Esophagus squamous epithelium (tissue), 5 donors: ENCODE results near the gene RIPK1. TPM values are rescaled to one million over a fixed set of nuclear protein-coding genes. Genes with fewer than 3 reads are reported as not detected.
"Not testable (repeated sequence)": the region's sequence is repeated elsewhere in the genome, so short reads cannot be mapped to it uniquely, and the experiment has no call there.

Experiments
- DNase-seq: peaks from one replicate; lab custom pipeline; 2025; lab: John Stamatoyannopoulos, UW
- H3K27ac ChIP-seq, 4 donors: fragments of 200-600 bp; sonication (generic); one replicate each; pipeline ENCODE4 v1.5.1; 2016 to 2019; ENCODE audit warnings: mild to moderate bottlenecking in 1 of 4
- H3K27me3 ChIP-seq, 4 donors: fragments of 200-600 bp; sonication (generic); 1 replicate in 3 of 4; 2 replicates in 1 of 4; pipeline versions ENCODE4 v1.5.1 to v1.6.0; 2017 to 2021; ENCODE audit warnings: antibody characterized with exemption in 1 of 4
- H3K36me3 ChIP-seq, 3 donors: fragments of 200-600 bp; sonication (generic); one replicate each; pipeline ENCODE4 v1.5.1; 2016 to 2019
- H3K4me1 ChIP-seq, 3 donors: fragments of 200-600 bp; sonication (generic); one replicate each; pipeline ENCODE4 v1.5.1; 2017 to 2019
- H3K4me3 ChIP-seq, 4 donors: fragments of 200-600 bp; sonication (generic); 1 replicate in 3 of 4; 2 replicates in 1 of 4; pipeline ENCODE4 v1.5.1; 2016 to 2019; ENCODE audit warnings: mild to moderate bottlenecking in 2 of 4, moderate library complexity in 1 of 4
- H3K9me3 ChIP-seq, 3 donors: fragments of 200-600 bp; sonication (generic); one replicate each; pipeline ENCODE4 v1.5.1; 2016 to 2019
- POLR2A ChIP-seq, 4 donors: fragments of 450-650 bp; IDR thresholded peaks; one replicate each; pipeline ENCODE4 v1.6.1; 2017; ENCODE audit warnings: antibody characterized with exemption in 4 of 4, mild to moderate bottlenecking in 4 of 4, moderate library complexity in 3 of 4
- WGBS, 2 donors: methylation state at CpG; one replicate each; pipeline ENCODE4 v1.1.5; 2018; 5-methylcytosine and 5-hydroxymethylcytosine counted together
- intact Hi-C: fragments of 100-400 bp; cut with DNase I; formaldehyde crosslinking; loops from one replicate; pipeline ENCODE4 v1.15.0; 2022
- total RNA-seq, 4 donors: library from RNA; depleted of rRNA; stranded (reverse); fragments of >200 nt; gene quantifications; one replicate each; pipeline ENCODE4 v1.1.0, GENCODE V29; 2016
- TF ChIP-seq, protein P1 (sequence below), 6 experiments: fragments of 450-650 bp in 4 of 6; fragments of 200-600 bp in 2 of 6; sonication (generic) in 2 of 6; IDR thresholded peaks; one replicate each; pipeline ENCODE4 v1.5.1; 2016 to 2019; ENCODE audit warnings: antibody characterized with exemption in 6 of 6, mild to moderate bottlenecking in 4 of 6, moderate library complexity in 4 of 6
- donor health status: DM: yes; HTN: yes; CAD: no.

Gene RIPK1
- total RNA-seq, 4 donors from 2014 or later: 17.7 to 25.7 (median 20.9) TPM

GRCh38 chr6:3023663-3024483 is 44.4 kb upstream of the RIPK1 start:
- Histone ChIP-seq H3K4me3 (peak overlapping the region; percentile 20 to 63 (median 50)), H3K36me3 (peaks cover 0 to 21% (median 0%) of the 10 kb centered on the region in 3 donors), H3K9me3 (no peaks in the 10 kb centered on the region), H3K27ac (peak overlapping the region; percentile 79 to 95 (median 91)), H3K4me1 (peaks cover 14 to 58% (median 16%) of the 10 kb centered on the region in 3 donors), H3K27me3 (no peaks in the 10 kb centered on the region)
- TF ChIP-seq POLR2A (IDR thresholded peaks at IDR 0.05): peak in 3 of 4 donors; percentile 41 to 74 (median 52)
- TF ChIP-seq, protein P1, sequence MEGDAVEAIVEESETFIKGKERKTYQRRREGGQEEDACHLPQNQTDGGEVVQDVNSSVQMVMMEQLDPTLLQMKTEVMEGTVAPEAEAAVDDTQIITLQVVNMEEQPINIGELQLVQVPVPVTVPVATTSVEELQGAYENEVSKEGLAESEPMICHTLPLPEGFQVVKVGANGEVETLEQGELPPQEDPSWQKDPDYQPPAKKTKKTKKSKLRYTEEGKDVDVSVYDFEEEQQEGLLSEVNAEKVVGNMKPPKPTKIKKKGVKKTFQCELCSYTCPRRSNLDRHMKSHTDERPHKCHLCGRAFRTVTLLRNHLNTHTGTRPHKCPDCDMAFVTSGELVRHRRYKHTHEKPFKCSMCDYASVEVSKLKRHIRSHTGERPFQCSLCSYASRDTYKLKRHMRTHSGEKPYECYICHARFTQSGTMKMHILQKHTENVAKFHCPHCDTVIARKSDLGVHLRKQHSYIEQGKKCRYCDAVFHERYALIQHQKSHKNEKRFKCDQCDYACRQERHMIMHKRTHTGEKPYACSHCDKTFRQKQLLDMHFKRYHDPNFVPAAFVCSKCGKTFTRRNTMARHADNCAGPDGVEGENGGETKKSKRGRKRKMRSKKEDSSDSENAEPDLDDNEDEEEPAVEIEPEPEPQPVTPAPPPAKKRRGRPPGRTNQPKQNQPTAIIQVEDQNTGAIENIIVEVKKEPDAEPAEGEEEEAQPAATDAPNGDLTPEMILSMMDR (IDR thresholded peaks at IDR 0.05): no peak
- peak; percentile 59 for DNase-seq
- intact Hi-C loops: no loop called here
- WGBS, 2 donors: 47 to 55% methylated on average over 15 to 16 of the region's 32 CpGs

- Histone ChIP-seq H3K9me3 (no peaks in the 10 kb centered on the region), H3K4me3 (no peak overlapping the region), H3K27ac (peak overlapping the region in 2 of 4 donors; percentile 64 to 93), H3K4me1 (peaks cover 14 to 53% (median 15%) of the 10 kb centered on the region in 3 donors), H3K27me3 (no peaks in the 10 kb centered on the region), H3K36me3 (no peaks in the 10 kb centered on the region)
- no peak for DNase-seq
- intact Hi-C loops: no loop called here
- WGBS, 2 donors: 71 to 75% methylated on average over 7 to 19 of the region's 20 CpGs
- TF ChIP-seq, protein P1 (IDR thresholded peaks at IDR 0.05): no peak
These were observed 41.3 kb upstream of the RIPK1 start for GRCh38 chr6:3026791-3027626.

GRCh38 chr6:3028156-3028555 is 40.1 kb upstream of the RIPK1 start:
- DNase-seq, H3K9me3 ChIP-seq, H3K4me3 ChIP-seq, intact Hi-C loops, H3K36me3 ChIP-seq, H3K27me3 ChIP-seq: not testable (repeated sequence)
- H3K27ac ChIP-seq: peak overlapping the region in 1 of 4 donors; percentile 93
- H3K4me1 ChIP-seq: peaks cover 11 to 42% (median 12%) of the 10 kb centered on the region in 3 donors
- WGBS, 2 donors: 80 to 84% methylated on average over 4 of the region's 5 CpGs

GRCh38 chr6:3031857-3032640 is 36.2 kb upstream of the RIPK1 start:
- no peak for DNase-seq
- 63 to 77% methylated on average over 10 to 15 of the region's 15 CpGs for WGBS, 2 donors
- intact Hi-C loops: no loop called here

GRCh38 chr6:3032986-3033385 is 35.3 kb upstream of the RIPK1 start:
- TF ChIP-seq POLR2A (IDR thresholded peaks at IDR 0.05): no peak
- TF ChIP-seq, protein P1 (IDR thresholded peaks at IDR 0.05): no peak
- DNase-seq: no peak
- WGBS, 2 donors: 72 to 73% methylated on average over 3 of the region's 3 CpGs

More at GRCh38 chr6:3031857-3032640, 36.2 kb upstream of the RIPK1 start:
- no peaks in the 10 kb centered on the region for H3K27me3 ChIP-seq
- no peak for TF ChIP-seq POLR2A (IDR thresholded peaks at IDR 0.05)
- TF ChIP-seq, protein P1 (IDR thresholded peaks at IDR 0.05): no peak
- no peaks in the 10 kb centered on the region for H3K9me3 ChIP-seq
- no peak overlapping the region for H3K4me3 ChIP-seq
- no peak overlapping the region for H3K27ac ChIP-seq
- H3K36me3 ChIP-seq: no peaks in the 10 kb centered on the region
- peaks cover 0 to 8% (median 0%) of the 10 kb centered on the region in 3 donors for H3K4me1 ChIP-seq

More at GRCh38 chr6:3032986-3033385, 35.3 kb upstream of the RIPK1 start:
- intact Hi-C loops: no loop called here
- Histone ChIP-seq H3K4me3 (no peak overlapping the region), H3K9me3 (no peaks in the 10 kb centered on the region), H3K4me1 (no peaks in the 10 kb centered on the region), H3K36me3 (no peaks in the 10 kb centered on the region), H3K27me3 (no peaks in the 10 kb centered on the region), H3K27ac (no peak overlapping the region)
